IgD-negative memory B cell (primary cell): Measurements from ENCODE around the gene NR3C2. TPM values are rescaled to one million over a fixed set of nuclear protein-coding genes. Genes with fewer than 3 reads are reported as not detected.
"Not testable (repeated sequence)": the region's sequence is repeated elsewhere in the genome, so short reads cannot be mapped to it uniquely, and the experiment has no call there.

ENCODE experiments used
- H3K27ac Mint-ChIP-seq, 3 donors: one replicate each; pipeline ENCODE4 v1.8.0; 2020 to 2022; ENCODE audit warnings: mild to moderate bottlenecking in 3 of 3, mixed read lengths in 3 of 3, moderate library complexity in 1 of 3
- H3K27me3 Mint-ChIP-seq: one replicate; pipeline ENCODE4 v1.8.0; 2021; ENCODE audit warnings: mixed read lengths
- H3K36me3 Mint-ChIP-seq: one replicate; pipeline ENCODE4 v1.8.0; 2020; ENCODE audit warnings: mild to moderate bottlenecking, mixed read lengths
- H3K4me1 Mint-ChIP-seq, 3 donors: one replicate each; pipeline ENCODE4 v1.8.0; 2020 to 2022; ENCODE audit warnings: mixed read lengths in 3 of 3, mild to moderate bottlenecking in 1 of 3
- H3K4me3 Mint-ChIP-seq, 4 donors: one replicate each; pipeline ENCODE4 v1.8.0; 2020 to 2022; ENCODE audit warnings: mild to moderate bottlenecking in 4 of 4, mixed read lengths in 4 of 4, moderate library complexity in 3 of 4
- H3K9me3 Mint-ChIP-seq, 3 donors: one replicate each; pipeline ENCODE4 v1.8.0; 2020 to 2021; ENCODE audit warnings: mixed read lengths in 3 of 3, mild to moderate bottlenecking in 1 of 3
- polyA plus RNA-seq: library from polyadenylated mRNA; unstranded; fragments of 300-500 nt; fragmentation: Illumina TruSeq; gene quantifications from one replicate; pipeline ENCODE4 v1.2.3, GENCODE V29; 2021

The NR3C2 gene
- polyA plus RNA-seq, 1 donor from 2014 or later, result 2.3 TPM

GRCh38 chr4:148330724-148331123 is 111.5 kb downstream of the NR3C2 start:
- no peak overlapping the region for H3K4me3 Mint-ChIP-seq
- H3K36me3 Mint-ChIP-seq, result no peaks in the 10 kb centered on the region
- H3K27ac Mint-ChIP-seq, result no peak overlapping the region
- H3K9me3 Mint-ChIP-seq, result peaks cover 0 to 4% (median 2%) of the 10 kb centered on the region in 3 donors
- H3K4me1 Mint-ChIP-seq, result peaks cover 0 to 11% (median 0%) of the 10 kb centered on the region in 3 donors
- H3K27me3 Mint-ChIP-seq, result peaks cover 1% of the 10 kb centered on the region

- no peak overlapping the region for H3K4me3 Mint-ChIP-seq
- H3K27ac Mint-ChIP-seq, result no peak overlapping the region
- peaks cover under 1% of the 10 kb centered on the region for H3K36me3 Mint-ChIP-seq
- H3K27me3 Mint-ChIP-seq, result peaks cover 1% of the 10 kb centered on the region
- peaks cover 0 to 4% (median 2%) of the 10 kb centered on the region in 3 donors for H3K9me3 Mint-ChIP-seq
- H3K4me1 Mint-ChIP-seq, result peaks cover 0 to 11% (median 0%) of the 10 kb centered on the region in 3 donors
These were observed 112.1 kb downstream of the NR3C2 start for GRCh38 chr4:148330161-148330560.

- H3K9me3 Mint-ChIP-seq, result peaks cover 0 to 1% (median under 1%) of the 10 kb centered on the region in 3 donors
- peaks cover 0 to 11% (median 1%) of the 10 kb centered on the region in 3 donors for H3K4me1 Mint-ChIP-seq
- H3K4me3 Mint-ChIP-seq, result no peak overlapping the region
- peaks cover 1% of the 10 kb centered on the region for H3K27me3 Mint-ChIP-seq
- no peak overlapping the region for H3K27ac Mint-ChIP-seq
- H3K36me3 Mint-ChIP-seq, result peaks cover 4% of the 10 kb centered on the region
These were observed 112.5 kb downstream of the NR3C2 start for GRCh38 chr4:148329751-148330150.

GRCh38 chr4:148327683-148328082 is 114.5 kb downstream of the NR3C2 start:
- no peak overlapping the region for H3K27ac Mint-ChIP-seq
- peaks cover 1% of the 10 kb centered on the region for H3K27me3 Mint-ChIP-seq
- H3K36me3 Mint-ChIP-seq, result peaks cover 5% of the 10 kb centered on the region
- H3K9me3 Mint-ChIP-seq, result peaks cover 0 to 4% (median 0%) of the 10 kb centered on the region in 3 donors
- H3K4me1 Mint-ChIP-seq, result peaks cover 0 to 12% (median 4%) of the 10 kb centered on the region in 3 donors
- H3K4me3 Mint-ChIP-seq, result no peak overlapping the region

- H3K9me3 Mint-ChIP-seq, H3K27ac Mint-ChIP-seq, H3K4me3 Mint-ChIP-seq, H3K4me1 Mint-ChIP-seq, H3K27me3 Mint-ChIP-seq, H3K36me3 Mint-ChIP-seq: not testable (repeated sequence)
These were observed 118.9 kb downstream of the NR3C2 start for GRCh38 chr4:148323316-148323715.

- H3K9me3 Mint-ChIP-seq, result no peaks in the 10 kb centered on the region
- H3K4me1 Mint-ChIP-seq, result peaks cover 0 to 4% (median 3%) of the 10 kb centered on the region in 3 donors
- H3K4me3 Mint-ChIP-seq, result no peak overlapping the region
- no peaks in the 10 kb centered on the region for H3K27me3 Mint-ChIP-seq
- no peak overlapping the region for H3K27ac Mint-ChIP-seq
- H3K36me3 Mint-ChIP-seq, result no peaks in the 10 kb centered on the region
These were observed 127.2 kb downstream of the NR3C2 start for GRCh38 chr4:148315049-148315448.

- Mint-ChIP-seq H3K9me3 (no peaks in the 10 kb centered on the region), H3K4me1 (peaks cover 0 to 6% (median 3%) of the 10 kb centered on the region in 3 donors), H3K4me3 (no peak overlapping the region), H3K27me3 (no peaks in the 10 kb centered on the region), H3K27ac (no peak overlapping the region), H3K36me3 (no peaks in the 10 kb centered on the region)
These were observed 129.2 kb downstream of the NR3C2 start for GRCh38 chr4:148312956-148313490.

GRCh38 chr4:148311526-148311925 is 130.7 kb downstream of the NR3C2 start:
- Mint-ChIP-seq H3K27ac (no peak overlapping the region), H3K9me3 (no peaks in the 10 kb centered on the region), H3K4me3 (no peak overlapping the region), H3K36me3 (no peaks in the 10 kb centered on the region), H3K4me1 (peaks cover 0 to 6% (median 3%) of the 10 kb centered on the region in 3 donors), H3K27me3 (no peaks in the 10 kb centered on the region)

GRCh38 chr4:148310756-148311155 is 131.5 kb downstream of the NR3C2 start:
- Mint-ChIP-seq H3K4me3 (no peak overlapping the region), H3K27ac (no peak overlapping the region), H3K36me3 (peaks cover 3% of the 10 kb centered on the region), H3K4me1 (peaks cover 0 to 6% (median 3%) of the 10 kb centered on the region in 3 donors), H3K9me3 (no peaks in the 10 kb centered on the region), H3K27me3 (no peaks in the 10 kb centered on the region)

GRCh38 chr4:148305751-148306150 is 136.5 kb downstream of the NR3C2 start:
- Mint-ChIP-seq H3K4me1 (peaks cover 0 to 3% (median 0%) of the 10 kb centered on the region in 3 donors), H3K9me3 (peaks cover 1 to 9% (median 5%) of the 10 kb centered on the region in 3 donors), H3K4me3 (no peak overlapping the region), H3K27ac (peak overlapping the region in 1 of 3 donors; percentile 6), H3K36me3 (peaks cover 6% of the 10 kb centered on the region), H3K27me3 (no peaks in the 10 kb centered on the region)

- Mint-ChIP-seq H3K4me3 (no peak overlapping the region), H3K36me3 (peaks cover 8% of the 10 kb centered on the region), H3K4me1 (peaks cover 3 to 9% (median 6%) of the 10 kb centered on the region in 3 donors), H3K27me3 (no peaks in the 10 kb centered on the region), H3K9me3 (peaks cover 3 to 9% (median 6%) of the 10 kb centered on the region in 3 donors), H3K27ac (no peak overlapping the region)
These were observed 139.8 kb downstream of the NR3C2 start for GRCh38 chr4:148302416-148302815.

GRCh38 chr4:148300877-148301276 is 141.3 kb downstream of the NR3C2 start:
- peaks cover 3 to 9% (median 6%) of the 10 kb centered on the region in 3 donors for H3K4me1 Mint-ChIP-seq

GRCh38 chr4:148299337-148299736 is 142.9 kb downstream of the NR3C2 start:
- Mint-ChIP-seq H3K9me3 (peaks cover 3 to 9% (median 6%) of the 10 kb centered on the region in 3 donors), H3K4me1 (peaks cover 3 to 12% (median 9%) of the 10 kb centered on the region in 3 donors), H3K27me3 (no peaks in the 10 kb centered on the region), H3K4me3 (no peak overlapping the region), H3K36me3 (peaks cover 5% of the 10 kb centered on the region), H3K27ac (no peak overlapping the region)

More at GRCh38 chr4:148300877-148301276, 141.3 kb downstream of the NR3C2 start:
- Mint-ChIP-seq H3K27me3 (no peaks in the 10 kb centered on the region), H3K27ac (no peak overlapping the region), H3K9me3 (peaks cover 3 to 9% (median 6%) of the 10 kb centered on the region in 3 donors), H3K36me3 (peaks cover 5% of the 10 kb centered on the region), H3K4me3 (no peak overlapping the region)

- Mint-ChIP-seq H3K27me3 (no peaks in the 10 kb centered on the region), H3K27ac (no peak overlapping the region), H3K9me3 (peaks cover 2 to 6% (median 4%) of the 10 kb centered on the region in 3 donors), H3K4me1 (peaks cover 3 to 17% (median 9%) of the 10 kb centered on the region in 3 donors), H3K4me3 (no peak overlapping the region), H3K36me3 (peaks cover 3% of the 10 kb centered on the region)
These were observed 145.7 kb downstream of the NR3C2 start for GRCh38 chr4:148296498-148296897.

- peaks cover 0 to 2% (median 0%) of the 10 kb centered on the region in 3 donors for H3K9me3 Mint-ChIP-seq
- H3K4me1 Mint-ChIP-seq, result peaks cover 3 to 17% (median 9%) of the 10 kb centered on the region in 3 donors
- peak overlapping the region in 1 of 3 donors; percentile 28 for H3K27ac Mint-ChIP-seq
- H3K36me3 Mint-ChIP-seq, result peaks cover 3% of the 10 kb centered on the region
- H3K27me3 Mint-ChIP-seq, result no peaks in the 10 kb centered on the region
- H3K4me3 Mint-ChIP-seq, result no peak overlapping the region
These were observed 146.6 kb downstream of the NR3C2 start for GRCh38 chr4:148295642-148296041.

GRCh38 chr4:148293571-148293970 is 148.6 kb downstream of the NR3C2 start:
- Mint-ChIP-seq H3K36me3 (peaks cover 3% of the 10 kb centered on the region), H3K4me1 (peaks cover 3 to 19% (median 7%) of the 10 kb centered on the region in 3 donors), H3K27ac (no peak overlapping the region), H3K9me3 (peaks cover 0 to 2% (median 0%) of the 10 kb centered on the region in 3 donors), H3K27me3 (no peaks in the 10 kb centered on the region), H3K4me3 (no peak overlapping the region)
